ENCODE data around the gene SELENOO.

SELENOO gene

GRCh38 chr22:50238755-50239154, 37.9 kb downstream of the SELENOO start:
- Histone ChIP-seq H3K4me3 (ENCODE audit: low read depth in 1 of 2, low read length in 2 of 2) (no peak overlapping the region), H3K4me2 (ENCODE audit: insufficient read depth, low read length) (no peak overlapping the region), H3K27ac (ENCODE audit: low read length) (no peak overlapping the region), H3K9me3 (ENCODE audit: insufficient read depth, low read length, severe bottlenecking) (no peaks in the 10 kb centered on the region), H3K36me3 (ENCODE audit: insufficient read depth, low read length) (peaks cover 43% of the 10 kb centered on the region), H2AFZ (ENCODE audit: low read depth, low read length) (no peak overlapping the region), H3K9ac (ENCODE audit: low read depth, low read length) (no peak overlapping the region), H4K20me1 (ENCODE audit: insufficient read depth, low read length) (peaks cover 58% of the 10 kb centered on the region), H3K4me1 (ENCODE audit: insufficient read depth, low read length) (peaks cover 34% of the 10 kb centered on the region), H3K79me2 (ENCODE audit: insufficient read depth, low read length) (peaks cover 91% of the 10 kb centered on the region), H3K27me3 (ENCODE audit: insufficient read depth, low read length, poor library complexity) (no peaks in the 10 kb centered on the region)
- no peak for TF ChIP-seq CTCF (IDR thresholded peaks at IDR 0.05; ENCODE audit: borderline replicate concordance, extremely low read depth, low read length, poor library complexity, severe bottlenecking)
- TF ChIP-seq EZH2 (IDR thresholded peaks at IDR 0.05; ENCODE audit: borderline replicate concordance, low read depth, low read length, severe bottlenecking) = no peak
- ATAC-seq (ENCODE audit: insufficient read depth, low read depth) (no peak), DNase-seq (no peak)

GRCh38 chr22:50242406-50242949, 41.7 kb downstream of the SELENOO start:
- TF ChIP-seq EZH2 (IDR thresholded peaks at IDR 0.05; ENCODE audit: borderline replicate concordance, low read depth, low read length, severe bottlenecking) = no peak
- TF ChIP-seq CTCF (IDR thresholded peaks at IDR 0.05; ENCODE audit: borderline replicate concordance, extremely low read depth, low read length, poor library complexity, severe bottlenecking) = no peak
- H3K9me3 ChIP-seq (ENCODE audit: insufficient read depth, low read length, severe bottlenecking) = no peaks in the 10 kb centered on the region
- no peak overlapping the region; the same call in 1 of the 2 replicates for H3K27ac ChIP-seq (ENCODE audit: low read length)
- peak overlapping the region; percentile 6 to 99; a peak in 3 of 4 replicates for H3K4me3 ChIP-seq (ENCODE audit: low read depth in 1 of 2, low read length in 2 of 2)
- no peaks in the 10 kb centered on the region for H3K27me3 ChIP-seq (ENCODE audit: insufficient read depth, low read length, poor library complexity)
- peaks cover 87% of the 10 kb centered on the region for H3K79me2 ChIP-seq (ENCODE audit: insufficient read depth, low read length)
- peaks cover 57% of the 10 kb centered on the region for H4K20me1 ChIP-seq (ENCODE audit: insufficient read depth, low read length)
- no peak overlapping the region for H2AFZ ChIP-seq (ENCODE audit: low read depth, low read length)
- peak overlapping the region; percentile 87 for H3K9ac ChIP-seq (ENCODE audit: low read depth, low read length)
- no peak for DNase-seq
- H3K4me2 ChIP-seq (ENCODE audit: insufficient read depth, low read length) = peak overlapping the region; percentile 98
- H3K4me1 ChIP-seq (ENCODE audit: insufficient read depth, low read length) = peaks cover 55% of the 10 kb centered on the region
- H3K36me3 ChIP-seq (ENCODE audit: insufficient read depth, low read length) = peaks cover 37% of the 10 kb centered on the region
- no peak for ATAC-seq (ENCODE audit: insufficient read depth, low read depth)

GRCh38 chr22:50243685-50244419, 43.0 kb downstream of the SELENOO start:
- DNase-seq = peak; percentile 22
- no peaks in the 10 kb centered on the region for H3K9me3 ChIP-seq (ENCODE audit: insufficient read depth, low read length, severe bottlenecking)
- H3K9ac ChIP-seq (ENCODE audit: low read depth, low read length) = peak overlapping the region; percentile 87
- H3K36me3 ChIP-seq (ENCODE audit: insufficient read depth, low read length) = peaks cover 48% of the 10 kb centered on the region
- H4K20me1 ChIP-seq (ENCODE audit: insufficient read depth, low read length) = peaks cover 58% of the 10 kb centered on the region
- peak overlapping the region; percentile 98 for H3K27ac ChIP-seq (ENCODE audit: low read length)
- no peak; the same call in 2 of the 3 replicates for ATAC-seq (ENCODE audit: insufficient read depth, low read depth)
- H3K4me1 ChIP-seq (ENCODE audit: insufficient read depth, low read length) = peaks cover 55% of the 10 kb centered on the region
- H3K79me2 ChIP-seq (ENCODE audit: insufficient read depth, low read length) = peaks cover 81% of the 10 kb centered on the region
- peak overlapping the region; percentile 97 to 99 for H3K4me3 ChIP-seq (ENCODE audit: low read depth in 1 of 2, low read length in 2 of 2)
- H3K4me2 ChIP-seq (ENCODE audit: insufficient read depth, low read length) = peak overlapping the region; percentile 98
- H2AFZ ChIP-seq (ENCODE audit: low read depth, low read length) = peak overlapping the region; percentile 93
- TF ChIP-seq EZH2 (IDR thresholded peaks at IDR 0.05; ENCODE audit: borderline replicate concordance, low read depth, low read length, severe bottlenecking) (no peak), CTCF (IDR thresholded peaks at IDR 0.05; ENCODE audit: borderline replicate concordance, extremely low read depth, low read length, poor library complexity, severe bottlenecking) (no peak)
- H3K27me3 ChIP-seq (ENCODE audit: insufficient read depth, low read length, poor library complexity) = no peaks in the 10 kb centered on the region

All from DND-41 (cell line).